ENCODE measurements around the gene RASGRP2.

- no peak for TF ChIP-seq POLR2A (IDR thresholded peaks at IDR 0.05; ENCODE audit: control extremely low read depth in 1 of 2, low read depth in 2 of 2, low read length in 2 of 2)
- no peak for TF ChIP-seq CTCF (IDR thresholded peaks at IDR 0.05; ENCODE audit: control extremely low read depth in 1 of 3, insufficient read depth in 1 of 3, low read depth in 1 of 3, low read length in 3 of 3)
- TF ChIP-seq CREB1 (IDR thresholded peaks at IDR 0.05), result no peak
- TF ChIP-seq PHF8 (conservative IDR thresholded peaks at IDR 0.05; ENCODE audit: low read depth, low read length), result no peak
- no peak for TF ChIP-seq SIX5 (IDR thresholded peaks at IDR 0.05; ENCODE audit: low read depth, low read length)
- no peak for TF ChIP-seq GABPA (IDR thresholded peaks at IDR 0.05; ENCODE audit: borderline replicate concordance, insufficient read depth, low read length)
- TF ChIP-seq SP2 (IDR thresholded peaks at IDR 0.05; ENCODE audit: low read length), result no peak
- no peak for TF ChIP-seq CBX8 (IDR thresholded peaks at IDR 0.05; ENCODE audit: borderline replicate concordance, low read depth, low read length)
- TF ChIP-seq TCF12 (IDR thresholded peaks at IDR 0.05; ENCODE audit: low read depth, low read length), result no peak
- TF ChIP-seq KDM1A (IDR thresholded peaks at IDR 0.05; ENCODE audit: borderline replicate concordance, low read length), result no peak
- TF ChIP-seq USF2 (IDR thresholded peaks at IDR 0.05; ENCODE audit: low read length), result no peak
- no peak for TF ChIP-seq MAFK (IDR thresholded peaks at IDR 0.05; ENCODE audit: low read depth, low read length)
- no peak for TF ChIP-seq RXRA (IDR thresholded peaks at IDR 0.05; ENCODE audit: insufficient read depth, low read depth, low read length)
These were observed 27.3 kb downstream of the RASGRP2 start for GRCh38 chr11:64716473-64717267.
